ENCODE data around the gene TBCE. TPM values are rescaled to one million over a fixed set of nuclear protein-coding genes. Genes with fewer than 3 reads are reported as not detected.

The TBCE gene
- total and polyA plus RNA-seq, 2 donors: 15.4 to 28.7 TPM

- 78% methylated on average over 5 of the region's 5 CpGs for WGBS
- Histone ChIP-seq H3K4me1 (ENCODE audit: insufficient read depth) (no peaks in the 10 kb centered on the region), H3K36me3 (ENCODE audit: insufficient read depth) (no peaks in the 10 kb centered on the region), H3K4me3 (ENCODE audit: low read depth, low read length) (no peak overlapping the region), H3K27ac (ENCODE audit: low read depth) (no peak overlapping the region)
- DNase-seq (ENCODE audit: extremely low spot score): no peak
Measured at GRCh38 chr1:235500971-235501540, 133.8 kb downstream of the TBCE start.

Small RNA genes within 50 kb of the gene (small RNA-seq; reads per million reads assigned to genes)
- gene AL391994.1 (not detected), gene RPS21P1 (not detected)

Other genes starting within 250 kb of the TBCE start
- gene TOMM20, start 238.6 kb upstream of the TBCE start, total RNA-seq: 78.2 TPM
- gene TOMM20, start 238.6 kb upstream of the TBCE start, polyA plus RNA-seq: 93.8 TPM
- 53.8 TPM for gene RBM34, start 206.2 kb upstream of the TBCE start, total RNA-seq
- 60.3 TPM for gene RBM34, start 206.2 kb upstream of the TBCE start, polyA plus RNA-seq
- gene ARID4B, start 39.2 kb upstream of the TBCE start, total RNA-seq: 72.0 TPM
- 19.1 TPM for gene ARID4B, start 39.2 kb upstream of the TBCE start, polyA plus RNA-seq
- gene GGPS1, start 38.9 kb upstream of the TBCE start, total RNA-seq: 40.8 TPM
- gene GGPS1, start 38.9 kb upstream of the TBCE start, polyA plus RNA-seq: 25.2 TPM
- gene B3GALNT2, start 137.0 kb downstream of the TBCE start, total RNA-seq: 59.5 TPM
- gene B3GALNT2, start 137.0 kb downstream of the TBCE start, polyA plus RNA-seq: 19.6 TPM

Measured in urinary bladder (tissue), 4 donors.